Putamen (tissue), 1 donor: ENCODE results near the gene CDH18.

ENCODE experiments used
- DNase-seq: peaks from one replicate; pipeline ENCODE4 v3.0.0-alpha.2; 2016; ENCODE audit warnings: low spot score

CDH18 gene

GRCh38 chr5:19584131-19584530 is 403.9 kb downstream of the CDH18 start:
- no peak for DNase-seq

GRCh38 chr5:19577882-19578281 is 410.1 kb downstream of the CDH18 start:
- DNase-seq: no peak

GRCh38 chr5:19568004-19568403 is 420.0 kb downstream of the CDH18 start:
- DNase-seq: no peak

GRCh38 chr5:19565466-19565865 is 422.5 kb downstream of the CDH18 start:
- no peak for DNase-seq

- no peak for DNase-seq
These were observed 424.0 kb downstream of the CDH18 start for GRCh38 chr5:19564036-19564435.

GRCh38 chr5:19555876-19556275 is 432.1 kb downstream of the CDH18 start:
- DNase-seq: no peak

GRCh38 chr5:19555436-19555835 is 432.6 kb downstream of the CDH18 start:
- no peak for DNase-seq

GRCh38 chr5:19554524-19554923 is 433.5 kb downstream of the CDH18 start:
- no peak for DNase-seq

- DNase-seq: peak; percentile 28
These were observed 440.4 kb downstream of the CDH18 start for GRCh38 chr5:19547640-19548039.

GRCh38 chr5:19546521-19546920 is 441.5 kb downstream of the CDH18 start:
- DNase-seq: no peak

GRCh38 chr5:19538607-19539006 is 449.4 kb downstream of the CDH18 start:
- no peak for DNase-seq

GRCh38 chr5:19536387-19536786 is 451.6 kb downstream of the CDH18 start:
- DNase-seq: no peak

- no peak for DNase-seq
These were observed 453.2 kb downstream of the CDH18 start for GRCh38 chr5:19534751-19535150.

- DNase-seq: no peak
These were observed 455.1 kb downstream of the CDH18 start for GRCh38 chr5:19532936-19533335.

GRCh38 chr5:19531374-19531952 is 456.5 kb downstream of the CDH18 start:
- no peak for DNase-seq

GRCh38 chr5:19519448-19519847 is 468.6 kb downstream of the CDH18 start:
- no peak for DNase-seq

- DNase-seq: no peak
These were observed 489.1 kb downstream of the CDH18 start for GRCh38 chr5:19498852-19499251.

GRCh38 chr5:19497229-19497815 is 490.7 kb downstream of the CDH18 start:
- peak; percentile 55 for DNase-seq

GRCh38 chr5:19496056-19496455 is 491.9 kb downstream of the CDH18 start:
- DNase-seq: no peak

- DNase-seq: no peak
These were observed 495.1 kb downstream of the CDH18 start for GRCh38 chr5:19492861-19493260.

- DNase-seq: no peak
These were observed 499.2 kb downstream of the CDH18 start for GRCh38 chr5:19488786-19489185.

- DNase-seq: no peak
These were observed 500.5 kb downstream of the CDH18 start for GRCh38 chr5:19487480-19487879.

- DNase-seq: no peak
These were observed 508.4 kb downstream of the CDH18 start for GRCh38 chr5:19479562-19479961.

- DNase-seq: peak; percentile 45
These were observed 526.0 kb downstream of the CDH18 start for GRCh38 chr5:19462019-19462418.
